ENCODE data around the gene BTNL3. TPM values are rescaled to one million over a fixed set of nuclear protein-coding genes. Genes with fewer than 3 reads are reported as not detected.

The BTNL3 gene
- total and polyA plus RNA-seq, 4 donors, result 0.08 to 0.19 TPM; not detected in 2

DNA sequence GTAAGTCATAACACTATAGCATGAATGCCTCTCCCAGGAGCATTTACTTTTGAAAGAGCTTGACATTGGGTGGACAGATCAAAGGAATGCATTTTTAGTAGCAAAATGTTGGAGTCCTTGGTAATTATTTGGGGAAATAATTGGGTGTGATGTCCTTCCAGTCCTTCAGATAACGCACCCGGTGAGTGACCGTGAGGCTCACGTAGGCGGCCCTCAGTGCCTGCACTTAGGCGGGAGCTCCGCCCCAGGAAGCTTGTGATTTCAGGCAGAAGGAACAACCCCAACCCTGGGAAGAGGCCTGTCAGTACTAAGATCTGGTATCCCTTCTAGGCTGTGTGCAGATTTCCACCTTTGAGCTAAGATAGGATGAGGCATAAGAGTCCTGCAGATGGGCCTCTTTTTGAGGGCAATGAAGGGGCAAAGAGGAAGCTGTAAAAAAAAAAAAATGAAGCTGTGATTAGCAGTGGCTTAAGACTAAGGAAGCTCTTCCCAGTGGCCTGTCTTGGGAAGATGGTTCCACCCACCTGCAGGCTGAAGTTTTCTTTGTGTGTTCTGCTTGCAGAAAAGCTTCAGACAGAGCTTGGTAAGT lies 66.3 kb downstream of the BTNL3 start:
- TF ChIP-seq FOXA1 (IDR thresholded peaks at IDR 0.05) (no peak), YY1 (IDR thresholded peaks at IDR 0.05) (no peak), RXRA (IDR thresholded peaks at IDR 0.05) (no peak), SP1 (IDR thresholded peaks at IDR 0.05) (no peak), TAF1 (conservative IDR thresholded peaks at IDR 0.05) (no peak), HNF4G (IDR thresholded peaks at IDR 0.05) (no peak), HNF4A (conservative IDR thresholded peaks at IDR 0.05) (no peak), EGR1 (IDR thresholded peaks at IDR 0.05; ENCODE audit: low read depth in 2 of 2) (no peak), GABPA (IDR thresholded peaks at IDR 0.05 in 1 of 2, conservative IDR thresholded peaks at IDR 0.05 in 1 of 2) (no peak)
- TF ChIP-seq, protein P1, sequence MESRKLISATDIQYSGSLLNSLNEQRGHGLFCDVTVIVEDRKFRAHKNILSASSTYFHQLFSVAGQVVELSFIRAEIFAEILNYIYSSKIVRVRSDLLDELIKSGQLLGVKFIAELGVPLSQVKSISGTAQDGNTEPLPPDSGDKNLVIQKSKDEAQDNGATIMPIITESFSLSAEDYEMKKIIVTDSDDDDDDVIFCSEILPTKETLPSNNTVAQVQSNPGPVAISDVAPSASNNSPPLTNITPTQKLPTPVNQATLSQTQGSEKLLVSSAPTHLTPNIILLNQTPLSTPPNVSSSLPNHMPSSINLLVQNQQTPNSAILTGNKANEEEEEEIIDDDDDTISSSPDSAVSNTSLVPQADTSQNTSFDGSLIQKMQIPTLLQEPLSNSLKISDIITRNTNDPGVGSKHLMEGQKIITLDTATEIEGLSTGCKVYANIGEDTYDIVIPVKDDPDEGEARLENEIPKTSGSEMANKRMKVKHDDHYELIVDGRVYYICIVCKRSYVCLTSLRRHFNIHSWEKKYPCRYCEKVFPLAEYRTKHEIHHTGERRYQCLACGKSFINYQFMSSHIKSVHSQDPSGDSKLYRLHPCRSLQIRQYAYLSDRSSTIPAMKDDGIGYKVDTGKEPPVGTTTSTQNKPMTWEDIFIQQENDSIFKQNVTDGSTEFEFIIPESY (IDR thresholded peaks at IDR 0.05), result no peak
- TF ChIP-seq, protein P2, sequence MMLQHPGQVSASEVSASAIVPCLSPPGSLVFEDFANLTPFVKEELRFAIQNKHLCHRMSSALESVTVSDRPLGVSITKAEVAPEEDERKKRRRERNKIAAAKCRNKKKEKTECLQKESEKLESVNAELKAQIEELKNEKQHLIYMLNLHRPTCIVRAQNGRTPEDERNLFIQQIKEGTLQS (IDR thresholded peaks at IDR 0.05), result no peak
- TF ChIP-seq, protein P3, sequence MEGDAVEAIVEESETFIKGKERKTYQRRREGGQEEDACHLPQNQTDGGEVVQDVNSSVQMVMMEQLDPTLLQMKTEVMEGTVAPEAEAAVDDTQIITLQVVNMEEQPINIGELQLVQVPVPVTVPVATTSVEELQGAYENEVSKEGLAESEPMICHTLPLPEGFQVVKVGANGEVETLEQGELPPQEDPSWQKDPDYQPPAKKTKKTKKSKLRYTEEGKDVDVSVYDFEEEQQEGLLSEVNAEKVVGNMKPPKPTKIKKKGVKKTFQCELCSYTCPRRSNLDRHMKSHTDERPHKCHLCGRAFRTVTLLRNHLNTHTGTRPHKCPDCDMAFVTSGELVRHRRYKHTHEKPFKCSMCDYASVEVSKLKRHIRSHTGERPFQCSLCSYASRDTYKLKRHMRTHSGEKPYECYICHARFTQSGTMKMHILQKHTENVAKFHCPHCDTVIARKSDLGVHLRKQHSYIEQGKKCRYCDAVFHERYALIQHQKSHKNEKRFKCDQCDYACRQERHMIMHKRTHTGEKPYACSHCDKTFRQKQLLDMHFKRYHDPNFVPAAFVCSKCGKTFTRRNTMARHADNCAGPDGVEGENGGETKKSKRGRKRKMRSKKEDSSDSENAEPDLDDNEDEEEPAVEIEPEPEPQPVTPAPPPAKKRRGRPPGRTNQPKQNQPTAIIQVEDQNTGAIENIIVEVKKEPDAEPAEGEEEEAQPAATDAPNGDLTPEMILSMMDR (IDR thresholded peaks at IDR 0.05; ENCODE audit: low read depth, low read length, missing input control), result no peak
- Histone ChIP-seq H3K9ac (ENCODE audit: low read depth in 1 of 2, low read length in 2 of 2) (no peak overlapping the region), H3K4me3 (ENCODE audit: low read depth in 1 of 3, low read length in 3 of 3) (no peak overlapping the region), H3K27ac (ENCODE audit: low read depth in 1 of 2, low read length in 2 of 2) (no peak overlapping the region), H3K36me3 (ENCODE audit: control insufficient read depth in 4 of 4, insufficient read depth in 3 of 4, low read depth in 1 of 4, low read length in 3 of 4) (no peaks in the 10 kb centered on the region), H3K27me3 (ENCODE audit: control insufficient read depth in 4 of 4, insufficient read depth in 4 of 4, low read length in 3 of 4) (peaks cover 4 to 16% (median 9%) of the 10 kb centered on the region in 4 donors), H3K4me1 (ENCODE audit: control insufficient read depth in 4 of 4, insufficient read depth in 4 of 4, low read length in 3 of 4) (peaks cover 7 to 22% (median 11%) of the 10 kb centered on the region in 4 donors), H3K9me3 (ENCODE audit: control insufficient read depth in 4 of 4, low read length in 3 of 4) (no peaks in the 10 kb centered on the region)
- WGBS, result 28% methylated on average over 7 of the region's 7 CpGs
- DNase-seq (ENCODE audit: low spot score), result no peak

Small RNA genes lying within 50 kb of the gene (small RNA-seq; reads per million reads assigned to genes)
- gene MIR8089 (not detected), gene RNU6-1036P (not detected), gene RPS29P12 (not detected)

Other genes starting within 250 kb of the BTNL3 start
- gene OR2Y1, start 248.8 kb upstream of the BTNL3 start, total RNA-seq, result not detected
- gene OR2Y1, start 248.8 kb upstream of the BTNL3 start, polyA plus RNA-seq, result not detected
- gene MGAT1, start 186.0 kb upstream of the BTNL3 start, total RNA-seq, result 100 to 1,000 TPM in 1 of 2 donors, 10 to 100 TPM in 1; 73.6 to 122 TPM
- gene MGAT1, start 186.0 kb upstream of the BTNL3 start, polyA plus RNA-seq, result 100 to 1,000 TPM in 1 of 2 donors, 10 to 100 TPM in 1; 73.0 to 125 TPM
- 1 to 10 TPM; 7.9 to 8.8 TPM for gene ZFP62, start 127.6 kb upstream of the BTNL3 start, total RNA-seq
- gene ZFP62, start 127.6 kb upstream of the BTNL3 start, polyA plus RNA-seq, result 1 to 10 TPM; 3.4 to 3.5 TPM
- under 1 TPM; 0.14 to 0.67 TPM for gene BTNL8, start 89.7 kb upstream of the BTNL3 start, total RNA-seq
- under 1 TPM; 0.49 to 0.63 TPM for gene BTNL8, start 89.7 kb upstream of the BTNL3 start, polyA plus RNA-seq
- 10 to 100 TPM in 1 of 2 donors, 1 to 10 TPM in 1; 1.4 to 12.0 TPM for gene BTNL9, start 51.4 kb downstream of the BTNL3 start, total RNA-seq
- 1 to 10 TPM; 4.6 to 4.8 TPM for gene BTNL9, start 51.4 kb downstream of the BTNL3 start, polyA plus RNA-seq
- not detected for gene OR2V1, start 142.3 kb downstream of the BTNL3 start, total RNA-seq
- gene OR2V1, start 142.3 kb downstream of the BTNL3 start, polyA plus RNA-seq, result not detected
- not detected for gene OR2V2, start 158.7 kb downstream of the BTNL3 start, total RNA-seq
- gene OR2V2, start 158.7 kb downstream of the BTNL3 start, polyA plus RNA-seq, result not detected
- gene TRIM7, start 216.3 kb downstream of the BTNL3 start, total RNA-seq, result under 1 TPM in 1 of 2 donors, not detected in 1; 0.50 TPM
- gene TRIM7, start 216.3 kb downstream of the BTNL3 start, polyA plus RNA-seq, result under 1 TPM; 0.10 to 0.14 TPM
- 10 to 100 TPM in 1 of 2 donors, 1 to 10 TPM in 1; 9.6 to 12.3 TPM for gene TRIM41, start 234.4 kb downstream of the BTNL3 start, total RNA-seq
- 10 to 100 TPM in 1 of 2 donors, 1 to 10 TPM in 1; 2.8 to 14.1 TPM for gene TRIM41, start 234.4 kb downstream of the BTNL3 start, polyA plus RNA-seq